GM18867 (cell line): ENCODE measurements around the gene MRPL27.
"Not testable (repeated sequence)": the region's sequence is repeated elsewhere in the genome, so short reads cannot be mapped to it uniquely, and the experiment has no call there.

ENCODE experiments used
- ATAC-seq: cut with Tn5 transposase; IDR thresholded peaks from one replicate; pipeline ENCODE4 v1.9.1; 2021; ENCODE audit warnings: mild to moderate bottlenecking, moderate library complexity; ENCODE audit not compliant: unreplicated experiment

Gene MRPL27

DNA sequence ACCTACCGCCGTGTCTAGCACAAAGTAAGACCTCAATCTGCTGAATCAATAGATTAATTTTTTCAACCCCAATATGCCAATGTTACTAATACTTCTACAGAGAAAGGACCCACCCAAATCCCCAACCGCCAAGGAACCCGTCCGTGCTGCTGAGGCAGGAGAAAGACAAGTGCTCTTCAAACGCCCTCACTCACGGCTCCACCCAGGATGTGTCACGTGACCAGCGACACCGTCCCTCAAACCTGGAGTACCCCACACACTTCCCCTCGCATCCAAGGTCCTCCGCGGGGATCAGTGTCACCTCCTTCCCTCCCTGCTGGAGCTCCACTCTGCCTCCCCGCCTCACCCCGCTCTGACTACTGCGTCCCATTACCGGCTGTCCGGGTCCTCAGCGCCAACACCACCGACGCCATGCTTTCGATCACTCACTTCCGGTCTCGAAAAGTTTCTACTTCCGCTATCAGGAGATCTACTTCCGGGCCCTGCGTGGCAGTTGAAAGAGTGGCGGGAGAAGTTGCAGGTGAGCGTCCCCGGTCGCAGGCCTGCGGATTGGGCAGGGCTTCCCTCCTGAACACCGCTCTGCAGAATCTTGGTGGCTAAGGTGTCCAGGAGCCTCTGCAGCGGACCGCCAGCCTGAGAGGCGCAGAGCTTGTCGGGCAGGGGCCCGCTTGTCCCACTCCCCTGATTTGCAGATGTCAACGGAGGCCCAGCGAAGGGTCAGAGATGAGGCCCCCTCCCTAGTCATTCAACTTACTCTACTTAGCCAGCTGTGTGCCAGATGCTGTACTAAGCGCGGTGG, at the start of gene MRPL27, which contains the start of gene EME1:
TSS of gene MRPL27 (minus strand) at position 427 of the 799 bp plus-strand sequence. CDS start at position 413, 14 bp downstream.
TSS of gene EME1 (plus strand) at position 472 of the 799 bp plus-strand sequence. CDS start 1,980 bp downstream, outside the sequence.
- ATAC-seq: peak; percentile 76

DNA sequence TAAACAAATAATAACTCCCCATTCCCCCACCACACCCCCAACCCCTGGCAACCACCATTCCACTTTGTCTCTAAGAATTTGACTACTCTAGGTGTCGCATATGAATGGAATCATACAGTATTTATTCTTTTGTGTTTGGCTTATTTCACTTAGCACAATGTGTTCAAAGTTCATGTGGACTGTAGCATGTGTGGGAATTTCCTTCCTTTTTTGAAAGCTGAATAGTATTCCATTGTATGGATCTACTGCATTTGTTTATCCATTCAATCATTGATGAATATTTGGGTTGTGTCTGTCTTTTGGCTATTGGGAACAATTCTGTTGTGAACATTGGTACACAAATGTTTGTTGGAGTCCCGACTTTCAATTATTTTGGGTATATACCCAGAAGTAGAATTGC, 49.8 kb upstream of the MRPL27 start:
- ATAC-seq: no peak

DNA sequence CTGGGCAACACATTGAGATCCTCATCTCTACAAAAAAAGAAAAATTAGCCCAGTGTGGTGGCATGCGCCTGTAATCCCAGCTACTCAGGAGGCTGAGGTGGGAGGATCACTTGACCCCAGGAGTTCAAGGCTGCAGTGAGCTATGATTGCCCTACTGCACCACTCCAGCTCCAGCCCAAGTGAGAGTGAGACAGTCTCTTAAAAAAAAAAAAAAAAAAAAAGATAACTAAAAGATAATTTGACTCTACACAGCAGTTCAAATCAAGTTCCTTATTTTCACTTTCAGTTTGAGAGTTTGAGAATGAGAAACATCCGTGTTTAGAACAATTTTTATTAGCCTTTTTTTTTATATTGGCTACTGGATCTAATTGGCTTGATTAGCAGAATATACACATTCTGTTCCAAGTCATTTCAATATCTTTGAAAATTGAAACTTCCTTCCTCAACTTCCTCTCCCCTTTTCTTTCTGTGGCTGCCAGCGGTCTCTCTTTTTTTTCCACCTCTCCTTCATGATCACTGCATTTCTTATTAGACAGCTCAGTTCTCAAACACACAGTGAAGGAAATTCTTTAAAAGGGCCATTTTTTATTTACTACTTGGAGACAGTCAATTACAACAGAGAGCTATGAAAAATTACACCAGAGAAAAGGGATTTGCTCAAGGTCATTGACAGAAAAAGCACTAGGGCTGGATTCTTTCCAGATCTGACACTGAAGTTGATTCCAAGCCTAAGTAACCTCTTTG, 48.5 kb upstream of the MRPL27 start:
- ATAC-seq: no peak

DNA sequence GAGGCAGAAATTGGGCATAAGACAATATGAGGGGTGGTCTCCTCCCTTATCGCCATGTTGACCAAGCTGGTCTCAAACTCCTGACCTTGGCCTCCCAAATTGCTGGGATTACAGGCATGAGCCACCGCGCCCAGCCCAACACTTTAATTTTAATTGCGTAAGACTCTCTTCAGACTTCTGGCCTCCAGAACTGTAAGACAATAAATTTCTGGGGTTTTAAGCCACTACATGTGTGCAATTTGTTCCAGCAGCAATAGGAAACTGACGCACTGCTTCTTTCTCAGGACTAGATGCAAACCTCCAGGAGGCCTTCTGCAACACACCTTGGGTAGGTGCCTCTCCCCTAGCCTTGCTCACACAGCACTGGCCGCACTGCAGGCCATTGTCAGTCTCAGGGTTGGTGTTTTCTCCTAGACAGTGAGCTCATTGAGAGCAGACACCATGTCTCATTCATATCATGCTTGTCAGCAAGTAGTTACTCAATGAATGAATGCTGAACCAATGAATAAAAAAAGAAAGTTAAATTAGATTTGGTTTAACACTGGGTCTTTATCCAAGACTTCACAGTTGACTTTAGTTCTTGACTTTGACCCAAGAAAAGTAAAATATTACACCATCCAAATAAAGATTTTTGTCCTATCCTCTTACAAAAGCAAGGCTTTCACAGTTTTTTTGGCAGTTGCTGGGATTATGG, 47.6 kb upstream of the MRPL27 start:
- no peak for ATAC-seq

DNA sequence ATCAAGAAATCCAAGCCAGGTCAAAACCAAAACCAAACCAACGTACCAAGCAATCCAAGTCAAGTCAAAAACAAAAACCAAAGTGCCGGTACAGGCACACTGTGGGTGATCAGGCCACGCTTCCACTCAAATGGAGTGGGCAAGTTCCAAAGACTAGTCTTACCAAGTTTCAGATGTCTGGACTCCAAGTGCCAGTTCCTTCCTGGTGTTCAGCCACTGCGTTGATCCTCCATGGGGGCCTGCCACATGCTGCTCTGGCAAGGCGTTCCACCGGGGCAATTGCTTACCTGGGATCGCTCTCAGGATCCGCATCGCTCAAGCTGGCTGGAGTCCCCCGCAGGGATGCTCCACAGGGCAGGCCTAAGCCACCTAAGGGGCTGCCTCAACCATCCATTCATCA, 46.6 kb upstream of the MRPL27 start:
- ATAC-seq: not testable (repeated sequence)

DNA sequence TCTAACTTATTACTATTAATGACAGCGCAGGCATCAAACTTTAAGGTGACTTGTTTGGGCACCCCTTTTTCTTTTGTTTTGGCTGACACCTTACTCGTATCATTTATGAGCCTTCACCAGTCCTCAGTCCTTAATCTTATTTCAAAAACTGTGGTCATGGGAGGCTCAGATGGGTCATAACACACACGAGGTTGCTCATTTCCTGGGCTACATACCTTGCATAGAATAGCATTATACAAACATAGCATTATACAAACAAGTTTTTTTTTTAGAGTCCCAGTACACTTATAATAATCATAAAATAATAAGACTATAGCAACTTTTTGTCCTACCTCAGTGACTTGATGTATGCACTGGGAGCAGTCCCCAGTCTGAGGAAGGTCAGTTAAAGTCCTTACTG, 41.8 kb upstream of the MRPL27 start:
- no peak for ATAC-seq

DNA sequence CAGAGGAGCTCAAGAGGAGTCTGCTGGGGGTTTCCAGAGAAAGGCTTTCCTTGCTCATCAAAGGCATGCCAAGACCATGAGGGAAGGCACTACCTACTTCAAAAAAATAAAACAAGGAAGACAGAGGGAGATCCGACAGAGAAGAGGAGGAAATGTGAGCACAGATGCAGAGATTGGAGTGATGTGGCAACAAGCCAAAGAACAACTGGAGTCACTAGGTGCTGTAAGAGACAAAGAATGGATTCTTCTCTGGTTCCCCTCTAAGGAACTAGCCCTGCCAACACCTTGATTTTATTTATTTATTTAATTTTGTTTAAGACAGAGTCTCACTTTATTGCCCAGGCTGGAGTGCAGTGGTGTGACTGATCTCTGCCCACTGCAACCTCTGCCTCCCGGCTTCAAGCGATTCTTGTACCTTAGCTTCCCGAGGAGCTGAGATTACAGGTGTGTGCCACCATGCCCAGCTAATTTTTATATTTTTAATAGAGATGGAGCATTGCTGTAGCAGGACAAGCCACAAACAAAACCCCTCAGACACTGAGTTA, 39.3 kb upstream of the MRPL27 start:
- ATAC-seq: no peak

DNA sequence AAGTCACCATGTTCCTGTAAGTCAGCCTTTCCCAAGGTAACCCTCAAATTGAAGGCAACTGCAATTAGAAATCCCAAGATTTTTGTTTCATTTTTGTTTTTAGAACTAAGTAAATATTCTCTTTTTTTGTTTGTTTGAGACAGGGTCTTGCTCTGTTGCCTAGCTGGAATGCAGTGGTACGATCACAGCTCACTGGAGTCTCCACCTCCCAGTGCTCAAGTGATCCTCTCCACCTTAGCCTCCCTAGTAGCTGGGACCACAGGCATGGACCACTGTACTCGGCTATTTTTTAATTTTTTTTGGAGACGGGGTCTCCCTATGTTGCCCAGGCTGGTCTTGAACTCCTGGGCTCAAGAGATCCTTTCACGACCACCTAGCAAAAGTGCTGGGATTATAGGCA, 34.9 kb upstream of the MRPL27 start:
- ATAC-seq: no peak

DNA sequence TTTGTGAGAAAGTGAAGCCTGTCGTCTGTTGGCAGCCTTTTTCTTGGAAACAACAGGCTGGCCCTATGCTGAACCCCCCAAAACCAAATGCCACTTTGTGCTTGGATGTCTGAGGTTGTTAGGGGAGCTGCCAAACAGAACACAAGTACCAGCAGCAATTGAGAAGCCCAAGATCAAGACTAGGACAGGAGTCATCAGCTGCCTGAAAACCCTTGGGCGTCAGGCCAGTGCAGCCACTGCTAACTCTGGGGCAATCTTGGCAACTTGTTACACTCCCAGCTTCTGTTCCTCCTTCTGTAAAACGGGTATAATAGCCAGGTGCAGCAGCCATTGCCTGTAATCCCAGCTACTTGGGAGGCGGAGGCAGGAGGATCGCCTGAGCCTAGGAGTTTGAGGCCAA, 33.6 kb upstream of the MRPL27 start:
- no peak for ATAC-seq

DNA sequence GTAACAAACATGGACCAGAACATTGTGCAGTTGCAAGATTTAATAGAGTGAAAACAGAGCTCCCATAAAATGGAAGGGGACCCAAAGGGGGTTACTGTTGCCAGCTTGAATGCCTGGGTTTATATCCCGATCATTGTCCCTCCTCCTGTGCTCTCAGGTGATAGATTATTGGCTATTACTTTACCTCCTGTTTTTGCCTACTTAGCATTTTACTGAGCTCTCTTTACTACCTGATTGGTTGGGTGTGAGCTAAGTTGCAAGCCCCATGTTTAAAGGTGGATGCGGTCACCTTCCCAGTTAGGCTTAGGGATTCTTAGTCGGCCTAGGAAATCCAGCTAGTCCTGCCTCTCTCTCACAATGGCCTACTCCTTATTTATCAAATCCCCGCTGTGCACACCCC, 32.4 kb upstream of the MRPL27 start:
- ATAC-seq: not testable (repeated sequence)

DNA sequence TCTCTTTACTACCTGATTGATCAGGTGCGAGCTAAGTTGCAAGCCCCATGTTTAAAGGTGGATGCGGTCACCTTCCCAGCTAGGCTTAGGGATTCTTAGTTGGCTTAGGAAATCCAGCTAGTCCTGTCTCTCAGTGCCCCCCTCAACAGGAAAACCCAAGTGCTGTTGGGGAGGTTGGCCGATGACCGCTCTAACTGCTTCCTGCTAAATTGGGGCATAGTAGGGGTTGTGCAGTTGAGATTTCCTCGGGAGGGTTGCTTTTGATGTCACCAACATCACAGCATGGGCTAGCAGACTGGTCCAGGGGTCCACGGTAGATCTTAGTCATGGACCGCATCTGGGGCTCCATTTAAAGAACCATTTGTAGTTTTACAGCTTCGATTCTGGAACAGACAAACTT, 26.6 kb upstream of the MRPL27 start:
- not testable (repeated sequence) for ATAC-seq

DNA sequence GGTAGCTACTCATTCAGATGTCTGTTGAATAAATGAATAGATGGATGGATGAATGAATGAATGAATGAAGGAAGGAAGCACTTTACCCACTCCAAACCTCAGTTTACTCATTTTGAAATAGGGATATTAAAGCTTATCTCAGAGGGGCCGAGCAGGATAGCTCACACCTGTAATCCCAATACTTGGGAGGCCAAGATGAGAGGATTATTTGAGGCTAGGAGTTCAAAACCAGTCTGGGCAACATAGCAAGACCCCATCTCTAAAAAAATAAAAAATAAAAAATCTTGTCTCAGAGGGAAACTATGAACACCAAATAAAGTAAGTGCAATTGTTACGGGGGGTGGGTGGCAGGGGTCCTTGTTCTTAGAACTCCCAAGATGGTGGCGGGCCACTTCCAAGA, 25.7 kb upstream of the MRPL27 start:
- ATAC-seq: not testable (repeated sequence)

DNA sequence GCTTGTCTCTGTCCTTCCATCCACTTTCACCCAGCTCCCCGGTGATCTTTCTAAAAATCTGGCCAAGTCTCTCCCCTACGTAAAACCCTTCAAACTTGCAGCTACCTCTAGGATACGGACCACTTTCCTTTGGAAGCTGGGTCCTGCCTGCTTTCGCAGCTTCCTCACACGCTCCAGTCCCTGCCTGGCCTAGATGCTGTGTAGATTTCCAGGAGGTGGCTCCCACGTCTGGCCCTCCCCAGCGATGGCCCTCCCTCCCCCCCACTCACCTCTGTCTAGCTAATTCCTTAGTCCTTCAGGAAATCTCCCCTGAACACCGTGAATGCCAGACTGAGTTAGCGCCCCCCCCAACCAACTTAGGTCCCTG, 24.9 kb upstream of the MRPL27 start:
- ATAC-seq: no peak

DNA sequence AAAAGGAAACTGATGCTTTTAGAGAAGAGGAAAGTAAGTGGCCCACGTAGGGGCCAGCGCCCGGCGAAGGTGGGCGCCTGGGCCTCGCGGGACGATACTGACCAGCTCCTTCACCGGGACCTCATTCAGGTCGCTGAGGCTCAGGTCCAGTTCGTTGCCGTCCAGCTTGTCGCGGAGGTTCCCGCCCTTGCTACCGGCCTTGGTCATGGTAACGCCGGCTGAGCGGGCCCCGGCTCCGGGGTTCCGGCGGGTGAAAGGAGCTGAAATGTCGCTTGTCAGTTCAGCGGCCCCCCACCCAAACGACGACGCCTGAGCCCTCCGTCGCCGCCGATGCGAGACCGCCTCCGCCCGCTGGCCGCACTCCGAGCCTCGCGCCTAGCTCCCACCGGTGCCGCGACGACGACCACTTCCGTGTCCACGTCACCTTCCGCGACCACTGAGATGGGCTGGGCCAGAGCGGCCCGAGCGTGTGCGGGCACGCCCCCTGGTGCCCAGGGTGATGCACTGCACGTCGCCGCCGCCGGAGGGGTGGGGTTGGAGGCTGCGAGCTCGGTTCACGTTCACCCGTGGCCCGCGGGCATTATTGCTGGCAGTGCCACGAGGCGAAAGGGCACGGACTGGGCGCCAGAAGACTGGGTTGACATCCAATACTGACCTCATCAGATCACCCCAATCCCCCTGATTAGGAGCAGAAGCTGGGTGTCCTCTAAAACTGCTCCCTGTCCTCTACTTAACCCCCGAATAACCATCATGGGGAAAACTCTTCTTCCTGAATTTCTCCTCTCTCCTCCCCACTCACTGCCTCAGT, 24.3 kb upstream of the MRPL27 start, which contains the start of gene LRRC59:
TSS of gene LRRC59 (minus strand) at position 413 of the 808 bp plus-strand sequence. CDS start at position 207, 206 bp downstream.
- peak; percentile 94 for ATAC-seq

DNA sequence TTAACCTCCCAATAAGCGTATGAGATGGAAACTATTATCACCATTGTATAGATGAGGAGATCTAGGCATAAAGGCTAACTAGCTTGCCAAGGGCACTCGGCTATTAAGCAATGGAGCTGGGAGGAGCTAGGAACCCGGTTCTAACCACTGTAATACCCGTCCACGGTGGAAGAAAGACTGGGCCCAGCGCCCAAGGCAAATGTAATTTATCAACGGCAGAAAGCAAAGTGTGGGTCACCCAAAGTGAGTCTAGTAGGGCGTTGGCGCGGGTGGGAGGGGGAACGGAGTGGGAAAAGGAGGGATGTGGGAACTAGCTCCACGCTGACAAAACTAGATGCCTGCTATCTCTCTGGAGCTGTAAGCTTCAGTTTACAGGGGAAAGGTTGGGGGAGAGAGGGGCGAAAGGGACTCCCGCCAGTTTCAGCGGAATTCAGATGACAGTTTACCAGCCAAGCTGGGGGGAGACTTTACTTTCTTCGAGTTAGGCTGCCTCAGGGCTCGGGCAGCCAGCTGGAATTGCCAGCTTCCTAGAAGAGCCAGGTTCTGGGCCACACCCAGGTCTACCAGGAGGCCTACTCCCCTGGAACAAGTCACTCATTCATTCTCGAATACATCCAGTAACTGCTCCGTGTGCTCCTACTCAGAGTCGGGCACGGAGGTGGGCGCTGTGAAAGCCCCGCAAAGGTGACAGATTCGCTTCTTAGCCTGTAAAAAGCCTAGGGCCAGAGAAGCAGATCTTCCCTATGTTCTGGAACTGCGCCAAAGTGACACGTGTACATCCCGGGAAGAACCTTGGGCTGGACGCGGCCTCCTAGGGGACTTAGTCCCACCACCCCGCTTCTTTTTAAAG, 23.5 kb upstream of the MRPL27 start:
- no peak for ATAC-seq

DNA sequence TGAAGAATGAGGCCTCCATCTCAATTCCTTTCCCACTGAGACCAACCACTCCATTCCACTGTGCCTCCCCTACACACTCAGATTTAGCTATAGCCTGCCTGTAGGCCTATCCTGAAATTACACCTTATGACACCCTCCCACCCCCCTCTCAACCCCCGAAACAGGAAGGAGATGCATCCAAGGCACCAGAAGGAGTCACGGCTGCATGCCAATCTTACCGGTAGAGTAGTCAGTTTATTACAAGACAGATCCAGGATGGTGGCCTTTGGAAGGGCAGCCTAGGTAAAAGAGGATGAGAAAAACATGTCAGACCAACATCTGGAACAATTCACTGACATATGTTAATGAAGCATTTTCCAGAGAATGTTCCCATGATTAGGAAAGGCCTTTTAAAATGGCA, 21.7 kb upstream of the MRPL27 start:
- ATAC-seq: no peak

DNA sequence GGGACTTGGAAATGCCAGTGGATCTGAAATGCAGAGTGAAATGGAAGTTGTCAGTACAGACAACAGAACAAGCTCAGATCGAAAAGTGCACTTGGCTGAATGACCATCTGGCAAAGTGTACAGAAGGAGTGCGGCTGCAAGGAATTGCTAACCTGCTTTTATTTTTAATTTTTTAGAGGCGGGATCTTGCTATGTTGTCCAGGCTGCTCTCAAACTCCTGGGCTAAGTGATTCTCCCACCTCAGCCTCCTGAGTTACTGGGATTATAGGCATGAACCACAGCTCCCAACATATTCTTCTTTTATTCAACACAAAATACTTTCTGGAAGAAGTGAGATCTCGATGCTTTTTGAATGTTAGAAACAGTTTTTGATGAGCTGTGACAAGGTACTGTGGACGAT, 20.7 kb upstream of the MRPL27 start:
- no peak for ATAC-seq

DNA sequence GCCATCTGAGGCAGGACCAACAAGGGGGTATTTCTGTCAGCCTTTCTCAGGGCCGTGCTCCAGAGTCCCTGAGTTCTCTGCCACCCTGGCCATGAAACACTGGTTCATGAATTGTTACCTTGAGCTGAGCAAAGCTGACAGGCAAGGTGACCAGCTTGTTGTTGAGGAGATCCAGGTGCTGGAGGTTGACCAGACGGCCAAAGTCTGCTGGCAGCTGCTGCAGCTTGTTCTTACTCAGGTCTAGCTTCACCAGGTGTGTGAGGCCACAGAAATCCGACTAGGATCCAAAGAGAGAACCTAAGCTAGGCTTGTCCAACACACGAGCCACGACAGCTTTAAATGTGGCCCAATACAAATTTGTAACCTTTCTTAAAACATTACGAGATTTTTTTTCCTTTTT, 19.6 kb upstream of the MRPL27 start:
- ATAC-seq: no peak

DNA sequence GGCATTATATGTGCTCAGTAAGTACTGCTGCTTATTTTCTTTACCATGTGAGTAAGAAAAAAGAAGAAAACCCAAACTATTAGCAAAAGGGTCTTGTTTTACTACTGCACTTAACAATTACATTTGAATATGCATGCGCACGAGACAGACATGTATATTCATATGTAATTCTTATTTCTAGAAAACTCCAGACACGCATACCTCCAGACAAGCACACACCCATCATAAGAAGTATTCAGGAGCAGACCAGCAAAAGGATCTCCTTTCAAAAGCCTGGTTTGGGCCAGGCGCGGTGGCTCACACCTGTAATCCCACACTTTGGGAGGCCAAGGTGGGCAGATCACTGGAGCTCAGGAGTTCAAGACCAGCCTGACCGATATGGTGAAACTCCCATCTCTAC, 16.6 kb upstream of the MRPL27 start:
- no peak for ATAC-seq
